Measurements from ENCODE around the gene RNF217. TPM values are rescaled to one million over a fixed set of nuclear protein-coding genes. Genes with fewer than 3 reads are reported as not detected.

Gene RNF217
- total RNA-seq, 1 experiment from 2014 or later: 12.2 TPM

DNA sequence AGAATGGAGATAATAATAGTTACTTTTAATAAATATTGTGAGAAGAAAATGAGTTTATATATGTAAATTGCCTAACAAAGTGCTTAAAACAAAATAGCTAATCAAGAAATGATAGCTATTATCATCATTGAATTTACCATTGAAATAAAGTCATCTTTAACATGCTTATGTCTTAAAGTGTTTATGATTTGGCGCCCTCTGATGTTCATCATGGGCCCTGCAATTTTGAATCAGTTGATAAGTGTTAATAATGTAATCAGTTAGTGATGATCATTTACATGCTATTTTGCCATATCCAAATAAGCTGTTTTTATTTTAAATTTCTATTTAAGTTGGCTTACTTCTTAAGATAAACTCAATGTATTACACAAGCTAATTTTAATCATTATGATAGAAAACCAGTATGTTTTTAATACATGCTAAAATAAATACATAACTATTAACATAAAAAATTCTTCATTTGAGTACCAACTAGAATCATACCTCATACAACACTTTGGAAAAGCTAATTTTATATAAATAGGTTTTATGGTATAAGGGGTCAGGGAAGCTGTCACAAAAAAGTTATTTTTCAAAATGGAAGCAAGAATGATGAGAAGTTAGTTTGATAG, 152.1 kb downstream of the RNF217 start:
- ChIA-PET POLR2A (no interaction called here), CTCF (interaction anchor here (0.6 to 2.4 kb wide), 8 partner anchors 8 to 243 kb away, joined by 3 to 20 read pairs (median 4); partner anchors contain the start of genes RNF217 and TPD52L1)
- Mint-ChIP-seq H3K4me1 (peaks cover 2% of the 10 kb centered on the region), H3K36me3 (peaks cover 29% of the 10 kb centered on the region), H3K27ac (no peak overlapping the region), H3K27me3 (ENCODE audit: low read depth) (no peaks in the 10 kb centered on the region), H3K4me3 (no peak overlapping the region), H3K9me3 (peaks cover 33% of the 10 kb centered on the region)
- peak; percentile 42 for DNase-seq (ENCODE audit: low spot score)
- ATAC-seq: no peak
- TF ChIP-seq, protein P1, sequence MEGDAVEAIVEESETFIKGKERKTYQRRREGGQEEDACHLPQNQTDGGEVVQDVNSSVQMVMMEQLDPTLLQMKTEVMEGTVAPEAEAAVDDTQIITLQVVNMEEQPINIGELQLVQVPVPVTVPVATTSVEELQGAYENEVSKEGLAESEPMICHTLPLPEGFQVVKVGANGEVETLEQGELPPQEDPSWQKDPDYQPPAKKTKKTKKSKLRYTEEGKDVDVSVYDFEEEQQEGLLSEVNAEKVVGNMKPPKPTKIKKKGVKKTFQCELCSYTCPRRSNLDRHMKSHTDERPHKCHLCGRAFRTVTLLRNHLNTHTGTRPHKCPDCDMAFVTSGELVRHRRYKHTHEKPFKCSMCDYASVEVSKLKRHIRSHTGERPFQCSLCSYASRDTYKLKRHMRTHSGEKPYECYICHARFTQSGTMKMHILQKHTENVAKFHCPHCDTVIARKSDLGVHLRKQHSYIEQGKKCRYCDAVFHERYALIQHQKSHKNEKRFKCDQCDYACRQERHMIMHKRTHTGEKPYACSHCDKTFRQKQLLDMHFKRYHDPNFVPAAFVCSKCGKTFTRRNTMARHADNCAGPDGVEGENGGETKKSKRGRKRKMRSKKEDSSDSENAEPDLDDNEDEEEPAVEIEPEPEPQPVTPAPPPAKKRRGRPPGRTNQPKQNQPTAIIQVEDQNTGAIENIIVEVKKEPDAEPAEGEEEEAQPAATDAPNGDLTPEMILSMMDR (IDR thresholded peaks at IDR 0.05): peak; percentile 69
- TF ChIP-seq ATF1 (CRISPR knock-in tag; IDR thresholded peaks at IDR 0.05): no peak

GRCh38 chr6:125116170-125116569, 153.9 kb downstream of the RNF217 start:
- Mint-ChIP-seq H3K27ac (no peak overlapping the region), H3K36me3 (peaks cover 12% of the 10 kb centered on the region), H3K4me3 (no peak overlapping the region), H3K4me1 (peaks cover 19% of the 10 kb centered on the region), H3K27me3 (ENCODE audit: low read depth) (no peaks in the 10 kb centered on the region), H3K9me3 (peaks cover 15% of the 10 kb centered on the region)
- no peak for DNase-seq (ENCODE audit: low spot score)
- ChIA-PET CTCF (no interaction called here), POLR2A (no interaction called here)
- TF ChIP-seq ZNF317 (CRISPR knock-in tag; IDR thresholded peaks at IDR 0.05; ENCODE audit: borderline replicate concordance, low read depth): no peak
- TF ChIP-seq HMGA2 (CRISPR knock-in tag; IDR thresholded peaks at IDR 0.05): no peak
- TF ChIP-seq JUN (CRISPR knock-in tag; IDR thresholded peaks at IDR 0.05): no peak
- TF ChIP-seq ELF4 (CRISPR knock-in tag; IDR thresholded peaks at IDR 0.05; ENCODE audit: low read depth): no peak
- TF ChIP-seq SMAD3 (CRISPR knock-in tag; IDR thresholded peaks at IDR 0.05; ENCODE audit: borderline replicate concordance): no peak
- TF ChIP-seq GTF2I (CRISPR knock-in tag; conservative IDR thresholded peaks at IDR 0.05): no peak
- TF ChIP-seq SOX15 (CRISPR knock-in tag; IDR thresholded peaks at IDR 0.05): no peak
- TF ChIP-seq, protein P2, sequence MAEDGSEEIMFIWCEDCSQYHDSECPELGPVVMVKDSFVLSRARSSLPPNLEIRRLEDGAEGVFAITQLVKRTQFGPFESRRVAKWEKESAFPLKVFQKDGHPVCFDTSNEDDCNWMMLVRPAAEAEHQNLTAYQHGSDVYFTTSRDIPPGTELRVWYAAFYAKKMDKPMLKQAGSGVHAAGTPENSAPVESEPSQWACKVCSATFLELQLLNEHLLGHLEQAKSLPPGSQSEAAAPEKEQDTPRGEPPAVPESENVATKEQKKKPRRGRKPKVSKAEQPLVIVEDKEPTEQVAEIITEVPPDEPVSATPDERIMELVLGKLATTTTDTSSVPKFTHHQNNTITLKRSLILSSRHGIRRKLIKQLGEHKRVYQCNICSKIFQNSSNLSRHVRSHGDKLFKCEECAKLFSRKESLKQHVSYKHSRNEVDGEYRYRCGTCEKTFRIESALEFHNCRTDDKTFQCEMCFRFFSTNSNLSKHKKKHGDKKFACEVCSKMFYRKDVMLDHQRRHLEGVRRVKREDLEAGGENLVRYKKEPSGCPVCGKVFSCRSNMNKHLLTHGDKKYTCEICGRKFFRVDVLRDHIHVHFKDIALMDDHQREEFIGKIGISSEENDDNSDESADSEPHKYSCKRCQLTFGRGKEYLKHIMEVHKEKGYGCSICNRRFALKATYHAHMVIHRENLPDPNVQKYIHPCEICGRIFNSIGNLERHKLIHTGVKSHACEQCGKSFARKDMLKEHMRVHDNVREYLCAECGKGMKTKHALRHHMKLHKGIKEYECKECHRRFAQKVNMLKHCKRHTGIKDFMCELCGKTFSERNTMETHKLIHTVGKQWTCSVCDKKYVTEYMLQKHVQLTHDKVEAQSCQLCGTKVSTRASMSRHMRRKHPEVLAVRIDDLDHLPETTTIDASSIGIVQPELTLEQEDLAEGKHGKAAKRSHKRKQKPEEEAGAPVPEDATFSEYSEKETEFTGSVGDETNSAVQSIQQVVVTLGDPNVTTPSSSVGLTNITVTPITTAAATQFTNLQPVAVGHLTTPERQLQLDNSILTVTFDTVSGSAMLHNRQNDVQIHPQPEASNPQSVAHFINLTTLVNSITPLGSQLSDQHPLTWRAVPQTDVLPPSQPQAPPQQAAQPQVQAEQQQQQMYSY (CRISPR knock-in tag; IDR thresholded peaks at IDR 0.05): no peak
- TF ChIP-seq, protein P3, sequence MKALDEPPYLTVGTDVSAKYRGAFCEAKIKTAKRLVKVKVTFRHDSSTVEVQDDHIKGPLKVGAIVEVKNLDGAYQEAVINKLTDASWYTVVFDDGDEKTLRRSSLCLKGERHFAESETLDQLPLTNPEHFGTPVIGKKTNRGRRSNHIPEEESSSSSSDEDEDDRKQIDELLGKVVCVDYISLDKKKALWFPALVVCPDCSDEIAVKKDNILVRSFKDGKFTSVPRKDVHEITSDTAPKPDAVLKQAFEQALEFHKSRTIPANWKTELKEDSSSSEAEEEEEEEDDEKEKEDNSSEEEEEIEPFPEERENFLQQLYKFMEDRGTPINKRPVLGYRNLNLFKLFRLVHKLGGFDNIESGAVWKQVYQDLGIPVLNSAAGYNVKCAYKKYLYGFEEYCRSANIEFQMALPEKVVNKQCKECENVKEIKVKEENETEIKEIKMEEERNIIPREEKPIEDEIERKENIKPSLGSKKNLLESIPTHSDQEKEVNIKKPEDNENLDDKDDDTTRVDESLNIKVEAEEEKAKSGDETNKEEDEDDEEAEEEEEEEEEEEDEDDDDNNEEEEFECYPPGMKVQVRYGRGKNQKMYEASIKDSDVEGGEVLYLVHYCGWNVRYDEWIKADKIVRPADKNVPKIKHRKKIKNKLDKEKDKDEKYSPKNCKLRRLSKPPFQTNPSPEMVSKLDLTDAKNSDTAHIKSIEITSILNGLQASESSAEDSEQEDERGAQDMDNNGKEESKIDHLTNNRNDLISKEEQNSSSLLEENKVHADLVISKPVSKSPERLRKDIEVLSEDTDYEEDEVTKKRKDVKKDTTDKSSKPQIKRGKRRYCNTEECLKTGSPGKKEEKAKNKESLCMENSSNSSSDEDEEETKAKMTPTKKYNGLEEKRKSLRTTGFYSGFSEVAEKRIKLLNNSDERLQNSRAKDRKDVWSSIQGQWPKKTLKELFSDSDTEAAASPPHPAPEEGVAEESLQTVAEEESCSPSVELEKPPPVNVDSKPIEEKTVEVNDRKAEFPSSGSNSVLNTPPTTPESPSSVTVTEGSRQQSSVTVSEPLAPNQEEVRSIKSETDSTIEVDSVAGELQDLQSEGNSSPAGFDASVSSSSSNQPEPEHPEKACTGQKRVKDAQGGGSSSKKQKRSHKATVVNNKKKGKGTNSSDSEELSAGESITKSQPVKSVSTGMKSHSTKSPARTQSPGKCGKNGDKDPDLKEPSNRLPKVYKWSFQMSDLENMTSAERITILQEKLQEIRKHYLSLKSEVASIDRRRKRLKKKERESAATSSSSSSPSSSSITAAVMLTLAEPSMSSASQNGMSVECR (CRISPR knock-in tag; IDR thresholded peaks at IDR 0.05; ENCODE audit: borderline replicate concordance): no peak
- no peak for ATAC-seq

- DNase-seq (ENCODE audit: low spot score) (no peak), ATAC-seq (no peak)
- Mint-ChIP-seq H3K4me1 (peaks cover 24% of the 10 kb centered on the region), H3K36me3 (peaks cover 7% of the 10 kb centered on the region), H3K4me3 (no peak overlapping the region), H3K27ac (no peak overlapping the region), H3K9me3 (peaks cover 9% of the 10 kb centered on the region), H3K27me3 (ENCODE audit: low read depth) (no peaks in the 10 kb centered on the region)
- POLR2A ChIA-PET: no interaction called here
- CTCF ChIA-PET: no interaction called here
- TF ChIP-seq ZNF138 (CRISPR knock-in tag; conservative IDR thresholded peaks at IDR 0.05): no peak
- TF ChIP-seq JUN (CRISPR knock-in tag; IDR thresholded peaks at IDR 0.05): no peak
- TF ChIP-seq GTF2I (CRISPR knock-in tag; conservative IDR thresholded peaks at IDR 0.05): no peak
- TF ChIP-seq, protein P1 (IDR thresholded peaks at IDR 0.05): no peak
- TF ChIP-seq FOXP1 (CRISPR knock-in tag; IDR thresholded peaks at IDR 0.05; ENCODE audit: borderline replicate concordance): no peak
- no peak for TF ChIP-seq ZNF232 (CRISPR knock-in tag; IDR thresholded peaks at IDR 0.05)
- no peak for TF ChIP-seq CREB1 (CRISPR knock-in tag; IDR thresholded peaks at IDR 0.05)
- TF ChIP-seq NR3C1 (CRISPR knock-in tag; conservative IDR thresholded peaks at IDR 0.05; ENCODE audit: low read depth): no peak
- TF ChIP-seq, protein P4, sequence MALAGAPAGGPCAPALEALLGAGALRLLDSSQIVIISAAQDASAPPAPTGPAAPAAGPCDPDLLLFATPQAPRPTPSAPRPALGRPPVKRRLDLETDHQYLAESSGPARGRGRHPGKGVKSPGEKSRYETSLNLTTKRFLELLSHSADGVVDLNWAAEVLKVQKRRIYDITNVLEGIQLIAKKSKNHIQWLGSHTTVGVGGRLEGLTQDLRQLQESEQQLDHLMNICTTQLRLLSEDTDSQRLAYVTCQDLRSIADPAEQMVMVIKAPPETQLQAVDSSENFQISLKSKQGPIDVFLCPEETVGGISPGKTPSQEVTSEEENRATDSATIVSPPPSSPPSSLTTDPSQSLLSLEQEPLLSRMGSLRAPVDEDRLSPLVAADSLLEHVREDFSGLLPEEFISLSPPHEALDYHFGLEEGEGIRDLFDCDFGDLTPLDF (CRISPR knock-in tag; IDR thresholded peaks at IDR 0.05): no peak
- TF ChIP-seq TEAD1 (CRISPR knock-in tag; IDR thresholded peaks at IDR 0.05): no peak
Measured at GRCh38 chr6:125116710-125117109, 154.5 kb downstream of the RNF217 start.

All from WTC11 (cell line).